GM18526 (cell line): Measurements from ENCODE around the gene MROH2B.

Source experiments
- POLR2A ChIP-seq: IDR thresholded peaks from 3 replicates; pipeline ENCODE4 v1.6.1; 2011; ENCODE audit not compliant: insufficient read length; ENCODE audit errors: extremely low read depth

MROH2B gene

GRCh38 chr5:41071242-41071641, at the start of gene MROH2B:
Gene MROH2B (minus strand): TSS chr5:41071342. CDS start chr5:41070852, 490 bp downstream.
- TF ChIP-seq POLR2A = no peak

- no peak for TF ChIP-seq POLR2A
Observed at GRCh38 chr5:41120600-41120999, 49.5 kb upstream of the MROH2B start.

- TF ChIP-seq POLR2A = no peak
Observed at GRCh38 chr5:41118177-41118576, 47.0 kb upstream of the MROH2B start.

- TF ChIP-seq POLR2A = no peak
Observed at GRCh38 chr5:41115281-41115680, 44.1 kb upstream of the MROH2B start.

DNA sequence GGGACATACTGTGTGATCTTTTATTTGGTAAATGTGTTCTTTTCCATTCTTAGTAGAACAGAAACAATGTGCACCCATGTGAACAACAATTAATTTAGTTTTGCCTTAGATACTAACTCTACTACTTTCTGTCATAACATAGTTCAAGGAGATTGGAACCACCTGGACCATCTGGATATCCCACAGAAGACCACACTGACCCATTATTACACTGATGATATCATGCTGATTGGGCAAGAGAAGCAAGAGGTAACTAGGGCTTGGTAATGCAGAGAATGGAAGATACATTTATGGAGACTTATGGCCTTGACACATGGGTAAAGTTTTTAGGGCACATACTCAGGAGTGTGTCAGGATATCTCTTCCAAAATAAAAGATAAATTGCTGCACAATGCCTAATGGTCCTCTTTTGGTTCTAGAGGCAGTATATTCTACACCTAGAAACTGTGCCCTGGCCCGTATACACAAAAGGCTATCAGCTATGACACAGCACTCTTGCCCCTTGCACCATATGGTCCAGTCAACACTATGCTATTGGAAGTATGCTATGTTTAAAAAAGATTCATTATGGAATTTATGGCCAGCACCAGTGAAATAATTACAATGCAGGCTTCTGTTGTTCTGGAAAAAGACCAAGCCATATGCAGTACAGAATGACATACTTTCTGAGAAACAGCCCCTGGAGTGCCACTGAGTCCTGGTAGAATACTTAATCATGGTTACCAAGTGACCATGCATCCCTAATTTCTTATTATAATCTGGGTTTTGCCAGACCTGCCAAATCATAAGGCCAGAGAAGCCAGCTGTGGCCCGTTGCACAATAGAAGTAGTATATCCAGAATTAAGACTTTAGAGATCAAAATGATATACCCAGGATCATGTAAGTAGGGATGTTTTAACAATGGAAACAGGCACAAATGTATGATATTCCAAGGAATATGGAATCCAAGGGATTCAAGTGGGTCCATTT, 41.6 kb upstream of the MROH2B start:
- TF ChIP-seq POLR2A = no peak

- TF ChIP-seq POLR2A = no peak
Observed at GRCh38 chr5:41109186-41109585, 38.0 kb upstream of the MROH2B start.

- TF ChIP-seq POLR2A = no peak
Observed at GRCh38 chr5:41102341-41102740, 31.2 kb upstream of the MROH2B start.

DNA sequence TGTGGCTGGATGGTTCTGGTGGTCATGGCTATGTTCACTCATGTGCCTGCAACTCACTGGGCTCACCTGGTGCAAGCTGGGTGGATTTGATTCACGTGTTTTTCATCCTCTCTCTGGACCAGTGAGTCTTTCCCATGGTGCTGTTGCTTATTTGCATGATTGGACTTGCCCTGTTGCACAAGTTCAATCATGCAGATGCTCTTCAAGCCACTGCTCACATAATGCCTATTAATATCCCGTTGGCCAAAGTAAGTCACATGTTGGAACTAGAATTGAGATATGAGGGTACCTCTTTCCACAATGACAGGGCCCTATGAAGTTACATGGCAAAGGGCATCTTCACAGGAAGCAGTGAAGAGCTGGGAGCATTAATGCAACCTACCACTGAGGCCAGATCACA, 26.5 kb upstream of the MROH2B start:
- no peak for TF ChIP-seq POLR2A

- TF ChIP-seq POLR2A = no peak
Observed at GRCh38 chr5:41095324-41096101, 24.4 kb upstream of the MROH2B start.

DNA sequence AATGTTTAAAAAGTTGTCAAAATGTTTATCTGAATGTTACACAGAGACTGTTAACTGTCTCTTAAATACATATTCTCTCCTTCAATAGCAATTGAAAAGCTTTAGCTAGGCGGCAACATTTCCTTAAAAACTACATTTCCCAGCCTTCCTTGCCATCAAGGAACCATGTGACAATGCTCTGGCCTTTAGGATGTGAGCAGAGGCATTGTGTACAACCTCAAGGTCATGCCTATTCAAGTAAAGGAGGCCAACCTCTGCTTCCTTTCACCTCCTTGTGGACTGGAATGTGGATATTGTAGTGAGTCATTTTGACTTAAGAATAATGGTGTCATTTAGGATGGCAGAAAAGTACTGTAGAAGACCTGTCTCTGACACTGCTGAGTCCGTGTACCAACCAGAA, 23.7 kb upstream of the MROH2B start:
- TF ChIP-seq POLR2A = no peak

DNA sequence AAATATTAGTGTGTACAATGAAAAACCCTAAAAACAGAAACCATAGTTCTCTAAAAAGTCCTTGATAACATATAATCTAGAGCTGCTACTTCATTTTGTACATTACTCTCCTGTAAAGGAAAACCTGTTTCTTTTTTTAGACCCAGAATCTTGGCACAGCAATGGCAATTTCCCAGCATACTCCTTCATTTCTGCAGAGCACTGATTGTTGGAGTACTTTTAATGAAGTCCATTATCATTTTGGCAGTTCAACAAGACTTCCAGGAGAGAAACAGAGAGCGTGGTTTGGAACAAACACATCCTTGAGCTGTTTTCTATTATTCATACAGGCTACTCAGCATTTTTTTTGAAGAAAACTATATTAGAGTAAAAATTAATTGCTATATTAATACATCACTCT, 22.7 kb upstream of the MROH2B start:
- TF ChIP-seq POLR2A = no peak

DNA sequence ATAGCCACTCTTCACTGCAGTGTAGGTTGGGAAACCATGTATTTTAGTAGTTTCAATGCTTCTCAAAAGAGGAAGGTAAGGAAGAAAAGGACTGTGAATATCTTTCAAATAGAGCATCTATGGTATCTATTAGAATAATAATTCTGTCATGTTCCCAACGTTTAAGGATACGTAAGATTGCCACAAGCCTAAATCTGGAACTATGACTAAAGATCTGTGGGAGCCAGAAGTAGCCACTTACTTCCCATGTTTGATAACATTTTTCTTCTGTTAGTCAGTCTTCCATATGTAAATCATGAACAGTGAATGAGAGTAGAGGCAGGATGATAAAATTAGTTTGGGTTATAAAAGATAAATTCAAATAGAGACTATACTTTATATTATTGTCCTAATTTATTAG, 16.3 kb upstream of the MROH2B start:
- TF ChIP-seq POLR2A = no peak

DNA sequence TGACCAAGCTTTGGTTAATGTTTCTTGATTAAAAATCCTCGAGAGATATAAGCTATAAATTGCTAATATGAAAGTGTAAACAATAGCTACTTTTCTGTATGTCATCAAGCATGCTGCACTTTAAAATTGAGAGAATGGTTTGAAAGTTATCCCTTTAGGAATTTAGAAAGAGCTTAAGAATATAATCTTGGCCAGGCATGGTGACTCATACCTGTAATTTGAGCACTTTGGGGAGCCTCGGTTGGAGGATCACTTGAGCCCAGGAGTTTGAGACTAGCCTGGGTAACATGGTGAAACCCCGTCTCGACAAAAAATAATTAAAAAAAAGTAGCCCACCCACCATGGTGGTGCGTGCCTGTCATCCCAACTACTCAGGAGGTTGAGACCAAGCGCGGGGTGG, 12.2 kb upstream of the MROH2B start:
- no peak for TF ChIP-seq POLR2A

GRCh38 chr5:41071975-41072374, 833 bp upstream of the MROH2B start:
- no peak for TF ChIP-seq POLR2A

DNA sequence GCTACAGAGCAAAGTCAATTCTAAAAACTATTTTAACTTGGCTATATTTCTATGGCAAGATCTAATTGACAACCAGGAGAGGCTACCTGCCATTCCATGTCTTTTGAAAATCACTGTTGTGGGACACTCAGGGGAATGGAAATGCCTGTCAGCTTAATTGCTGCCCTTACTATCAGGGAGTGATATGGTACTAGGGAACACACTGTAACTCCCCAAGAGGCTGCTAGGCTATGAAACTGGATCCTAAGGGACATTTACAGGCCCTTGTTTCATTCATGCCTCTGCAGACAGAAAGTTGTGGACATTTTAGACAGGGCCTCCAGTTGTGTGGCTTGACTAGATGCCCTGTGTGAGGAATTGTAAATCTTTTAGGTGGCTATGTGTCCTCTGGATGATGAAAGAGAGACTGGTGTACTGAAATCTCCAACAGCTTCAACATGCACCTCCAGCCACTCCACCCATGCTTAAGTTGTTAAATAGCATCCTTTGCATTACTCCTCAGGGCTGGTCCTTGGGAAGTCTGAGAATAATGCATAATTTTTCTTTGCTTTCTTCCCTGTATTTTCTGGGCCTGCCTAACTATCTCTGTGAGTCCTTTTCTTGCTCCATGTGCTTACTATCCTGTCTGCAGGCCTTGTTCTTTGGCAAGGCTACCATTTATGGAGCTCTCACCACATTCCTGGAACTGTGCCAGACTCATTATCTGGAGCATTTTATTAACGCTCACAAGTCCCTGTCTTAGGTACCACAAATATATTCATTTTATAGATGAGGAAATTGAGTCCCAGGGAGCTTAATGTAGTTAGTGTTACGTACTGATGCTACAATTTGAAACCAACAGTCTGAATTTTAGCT, 3.2 kb downstream of the MROH2B start:
- TF ChIP-seq POLR2A = no peak
